Spleen (tissue), 11 donors: Measurements from ENCODE around the gene HCRT. TPM values are rescaled to one million over a fixed set of nuclear protein-coding genes. Genes with fewer than 3 reads are reported as not detected.
"Not testable (repeated sequence)": the region's sequence is repeated elsewhere in the genome, so short reads cannot be mapped to it uniquely, and the experiment has no call there.

Source experiments
- DNase-seq: peaks from one replicate; pipeline ENCODE4 v3.0.0-alpha.2; 2020
- H3K27ac ChIP-seq, 8 donors: fragments of 200-600 bp; sonication (generic) in 7 of 8; 1 replicate in 4 of 8; 2 replicates in 4 of 8; pipeline versions ENCODE4 v1.5.0 to v1.8.0; 2016 to 2021; ENCODE audit warnings: inconsistent platforms in 4 of 8, mild to moderate bottlenecking in 4 of 8, moderate library complexity in 1 of 8
- H3K27me3 ChIP-seq, 7 donors: fragments of 200-600 bp; sonication (generic) in 6 of 7; replicated peaks in 1 of 7; 1 replicate in 4 of 7; 2 replicates in 3 of 7; pipeline versions ENCODE4 v1.5.0 to v1.8.0; 2016 to 2021; ENCODE audit warnings: inconsistent platforms in 3 of 7, mild to moderate bottlenecking in 1 of 7
- H3K36me3 ChIP-seq, 6 donors: fragments of 200-600 bp; sonication (generic) in 5 of 6; 1 replicate in 4 of 6; 2 replicates in 2 of 6; pipeline versions ENCODE4 v1.5.0 to v1.8.0; 2016 to 2021; ENCODE audit warnings: inconsistent platforms in 2 of 6
- H3K4me1 ChIP-seq, 6 donors: fragments of 200-600 bp; sonication (generic) in 5 of 6; 1 replicate in 3 of 6; 2 replicates in 3 of 6; pipeline versions ENCODE4 v1.5.0 to v1.8.0; 2016 to 2021; ENCODE audit warnings: inconsistent platforms in 3 of 6
- H3K4me3 ChIP-seq, 8 donors: fragments of 200-600 bp; sonication (generic) in 7 of 8; 1 replicate in 4 of 8; 2 replicates in 4 of 8; pipeline versions ENCODE4 v1.5.0 to v1.8.0; 2016 to 2021; ENCODE audit warnings: inconsistent platforms in 4 of 8, mild to moderate bottlenecking in 4 of 8, moderate library complexity in 2 of 8
- H3K9me3 ChIP-seq, 8 donors: fragments of 200-600 bp; sonication (generic) in 7 of 8; 1 replicate in 4 of 8; 2 replicates in 4 of 8; pipeline versions ENCODE4 v1.5.0 to v1.8.0; 2016 to 2021; ENCODE audit warnings: inconsistent platforms in 4 of 8
- CTCF ChIP-seq, 11 experiments: fragments of 200-600 bp in 7 of 11; fragments of 450-650 bp in 4 of 11; sonication (generic) in 4 of 11; IDR thresholded peaks in 8 of 11; conservative IDR thresholded peaks in 3 of 11; 1 replicate in 7 of 11; 2 replicates in 4 of 11; pipeline versions ENCODE4 v1.4.0 to v1.8.0; 2016 to 2021; ENCODE audit warnings: antibody characterized with exemption in 11 of 11, inconsistent platforms in 4 of 11, mild to moderate bottlenecking in 1 of 11
- POLR2A ChIP-seq, 3 donors: fragments of 450-650 bp; IDR thresholded peaks; one replicate each; pipeline ENCODE4 v1.5.1; 2017; ENCODE audit warnings: antibody characterized with exemption in 3 of 3, mild to moderate bottlenecking in 1 of 3
- POLR2AphosphoS5 ChIP-seq, 3 donors: sonication (generic); formaldehyde crosslinking; IDR thresholded peaks; one replicate each; pipeline ENCODE4 v1.5.1; 2017; ENCODE audit warnings: antibody characterized with exemption in 3 of 3
- WGBS, 5 donors: extraction: QIAGEN DNeasy Blood & Tissue Kit in 3 of 5; methylation state at CpG; one replicate each; pipeline versions ENCODE4 v1.1.5 to v1.1.7; 2013 to 2018; 5-methylcytosine and 5-hydroxymethylcytosine counted together
- intact Hi-C: fragments of 100-400 bp; cut with DNase I; formaldehyde crosslinking; loops from one replicate; pipeline ENCODE4 v1.15.0; 2023; ENCODE audit warnings: low total_unique reads
- polyA plus RNA-seq, 3 donors: library from polyadenylated mRNA; stranded (reverse); fragments of 200-250 nt; gene quantifications; one replicate each; pipeline ENCODE4 v1.2.1, GENCODE V29; 2013
- total RNA-seq, 7 donors: library from RNA; depleted of rRNA in 3 of 7; stranded (reverse); fragments of >200 nt in 3 of 7; fragmentation: NEBNext Ultra II Directional in 4 of 7; extraction: Animal tissue kit (Norgen Biotek cat#: 25700) in 4 of 7; gene quantifications; one replicate each; pipeline versions ENCODE4 v1.1.0 to v1.2.1, GENCODE V29; 2016 to 2021
- donor health status: healthy with polysubstance abuse.
- donor health status: DM: no; HTN: no; CAD: no; lungs with moderate emphysema.
- donor health status: DM: no; HTN: no; CAD: no.
- donor health status: Bipolar disorder and iron deficiency.
- donor health status: healthy.
- donor health status: DM: no; HTN: no; CAD: no.
- donor health status: DM: yes; HTN: yes; CAD: no.

Gene HCRT
- total and polyA plus RNA-seq, 10 donors: not detected

GRCh38 chr17:42146911-42147607 is 38.2 kb downstream of the HCRT start:
- H3K36me3 ChIP-seq: peaks cover 0 to 99% (median 38%) of the 10 kb centered on the region in 6 donors
- no peaks in the 10 kb centered on the region for H3K27me3 ChIP-seq
- no peak overlapping the region for H3K4me3 ChIP-seq
- H3K4me1 ChIP-seq: peaks cover 9 to 97% (median 43%) of the 10 kb centered on the region in 6 donors
- intact Hi-C loops: no loop called here
- no peak for DNase-seq
- H3K9me3 ChIP-seq: no peaks in the 10 kb centered on the region
- 85 to 93% (median 91%) methylated on average over 13 of the region's 13 CpGs for WGBS, 5 donors
- TF ChIP-seq POLR2AphosphoS5 (IDR thresholded peaks at IDR 0.05) (no peak), POLR2A (IDR thresholded peaks at IDR 0.05) (no peak), CTCF (IDR thresholded peaks at IDR 0.05 in 8 of 11, conservative IDR thresholded peaks at IDR 0.05 in 3 of 11) (no peak)
- peak overlapping the region in 1 of 8 donors; percentile 39 for H3K27ac ChIP-seq

DNA sequence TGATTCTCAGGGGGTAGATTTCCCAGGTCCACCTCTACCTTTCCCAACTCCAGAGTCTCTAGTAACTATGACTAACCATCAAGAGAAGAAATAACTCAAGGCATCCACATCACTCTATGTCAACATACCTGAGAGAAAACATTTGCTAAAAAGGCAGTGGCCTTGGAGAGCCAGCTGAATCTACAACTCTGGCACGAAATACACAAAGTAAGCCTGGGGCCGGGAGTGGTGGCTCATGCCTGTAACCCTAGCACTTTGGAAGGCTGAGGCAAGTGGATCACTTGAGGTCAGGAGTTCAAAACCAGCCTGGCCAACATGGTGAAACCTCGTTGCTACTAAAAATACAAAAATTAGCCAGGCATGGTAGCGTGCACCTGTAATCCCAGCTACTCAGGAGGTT is 42.1 kb downstream of the HCRT start:
- peak overlapping the region in 3 of 8 donors; percentile 6 to 21 (median 13) for H3K27ac ChIP-seq
- H3K36me3 ChIP-seq: peaks cover 0 to 100% (median 44%) of the 10 kb centered on the region in 6 donors

GRCh38 chr17:42142371-42142896 is 42.8 kb downstream of the HCRT start:
- peak overlapping the region in 3 of 8 donors; percentile 6 to 48 (median 6) for H3K27ac ChIP-seq
- 80 to 92% (median 91%) methylated on average over 7 of the region's 7 CpGs for WGBS, 5 donors
- DNase-seq: no peak
- no peaks in the 10 kb centered on the region for H3K27me3 ChIP-seq
- H3K9me3 ChIP-seq: no peaks in the 10 kb centered on the region
- H3K4me1 ChIP-seq: peaks cover 7 to 97% (median 53%) of the 10 kb centered on the region in 6 donors
- no peak for TF ChIP-seq CTCF (IDR thresholded peaks at IDR 0.05 in 8 of 11, conservative IDR thresholded peaks at IDR 0.05 in 3 of 11)
- TF ChIP-seq POLR2AphosphoS5 (IDR thresholded peaks at IDR 0.05): peak in 1 of 3 donors; percentile 8
- TF ChIP-seq POLR2A (IDR thresholded peaks at IDR 0.05): no peak
- intact Hi-C loops: no loop called here
- peaks cover 0 to 99% (median 40%) of the 10 kb centered on the region in 6 donors for H3K36me3 ChIP-seq
- H3K4me3 ChIP-seq: no peak overlapping the region

More for the DNA sequence above, 42.1 kb downstream of the HCRT start:
- H3K9me3 ChIP-seq, H3K4me3 ChIP-seq, intact Hi-C loops, H3K27me3 ChIP-seq, DNase-seq: not testable (repeated sequence)
- WGBS, 5 donors: 85 to 94% (median 91%) methylated on average over 4 of the region's 4 CpGs
- peaks cover 7 to 97% (median 47%) of the 10 kb centered on the region in 6 donors for H3K4me1 ChIP-seq

DNA sequence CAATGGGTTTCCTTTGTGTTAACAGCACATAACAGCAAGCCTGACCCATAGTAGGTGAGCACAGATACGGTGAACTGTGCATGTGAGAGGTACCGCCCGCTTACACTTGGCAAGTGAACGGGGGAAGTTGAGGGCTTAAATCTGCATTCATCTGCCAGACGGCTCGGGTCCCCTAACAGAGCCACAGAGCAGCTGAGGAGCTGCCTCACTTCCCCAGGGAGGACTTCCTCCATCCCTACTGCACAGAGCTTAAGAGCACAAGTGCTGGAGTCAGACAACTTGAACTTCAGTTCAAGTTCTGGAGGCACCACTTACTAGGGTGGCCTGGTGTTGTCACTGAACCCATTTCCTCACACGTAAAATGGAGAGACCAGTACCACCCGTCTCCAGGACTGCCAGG is 43.9 kb downstream of the HCRT start:
- peaks cover 9 to 97% (median 63%) of the 10 kb centered on the region in 6 donors for H3K4me1 ChIP-seq

GRCh38 chr17:42140690-42141089 is 44.6 kb downstream of the HCRT start:
- H3K27ac ChIP-seq: peak overlapping the region in 2 of 8 donors; percentile 5 to 36
- H3K9me3 ChIP-seq, DNase-seq, H3K27me3 ChIP-seq, H3K4me3 ChIP-seq, intact Hi-C loops: not testable (repeated sequence)
- 85 to 98% (median 94%) methylated on average over 7 of the region's 7 CpGs for WGBS, 5 donors
- H3K36me3 ChIP-seq: peaks cover 0 to 93% (median 30%) of the 10 kb centered on the region in 6 donors
- peaks cover 14 to 97% (median 69%) of the 10 kb centered on the region in 6 donors for H3K4me1 ChIP-seq

More for the DNA sequence above, 43.9 kb downstream of the HCRT start:
- Histone ChIP-seq H3K27me3 (no peaks in the 10 kb centered on the region), H3K27ac (peak overlapping the region in 2 of 8 donors; percentile 5 to 36), H3K36me3 (peaks cover 0 to 99% (median 36%) of the 10 kb centered on the region in 6 donors), H3K4me3 (no peak overlapping the region), H3K9me3 (no peaks in the 10 kb centered on the region)
- DNase-seq: no peak
- intact Hi-C loops: no loop called here
- TF ChIP-seq POLR2AphosphoS5 (IDR thresholded peaks at IDR 0.05) (no peak), CTCF (IDR thresholded peaks at IDR 0.05 in 8 of 11, conservative IDR thresholded peaks at IDR 0.05 in 3 of 11) (no peak), POLR2A (IDR thresholded peaks at IDR 0.05) (no peak)
- WGBS, 5 donors: 47 to 69% (median 62%) methylated on average over 8 of the region's 8 CpGs
